Measurements from ENCODE around the gene SLC24A4.

Gene SLC24A4

GRCh38 chr14:92458136-92459029 lies 135.4 kb downstream of the SLC24A4 start:
- DNase-seq (ENCODE audit: low spot score), result no peak

DNA sequence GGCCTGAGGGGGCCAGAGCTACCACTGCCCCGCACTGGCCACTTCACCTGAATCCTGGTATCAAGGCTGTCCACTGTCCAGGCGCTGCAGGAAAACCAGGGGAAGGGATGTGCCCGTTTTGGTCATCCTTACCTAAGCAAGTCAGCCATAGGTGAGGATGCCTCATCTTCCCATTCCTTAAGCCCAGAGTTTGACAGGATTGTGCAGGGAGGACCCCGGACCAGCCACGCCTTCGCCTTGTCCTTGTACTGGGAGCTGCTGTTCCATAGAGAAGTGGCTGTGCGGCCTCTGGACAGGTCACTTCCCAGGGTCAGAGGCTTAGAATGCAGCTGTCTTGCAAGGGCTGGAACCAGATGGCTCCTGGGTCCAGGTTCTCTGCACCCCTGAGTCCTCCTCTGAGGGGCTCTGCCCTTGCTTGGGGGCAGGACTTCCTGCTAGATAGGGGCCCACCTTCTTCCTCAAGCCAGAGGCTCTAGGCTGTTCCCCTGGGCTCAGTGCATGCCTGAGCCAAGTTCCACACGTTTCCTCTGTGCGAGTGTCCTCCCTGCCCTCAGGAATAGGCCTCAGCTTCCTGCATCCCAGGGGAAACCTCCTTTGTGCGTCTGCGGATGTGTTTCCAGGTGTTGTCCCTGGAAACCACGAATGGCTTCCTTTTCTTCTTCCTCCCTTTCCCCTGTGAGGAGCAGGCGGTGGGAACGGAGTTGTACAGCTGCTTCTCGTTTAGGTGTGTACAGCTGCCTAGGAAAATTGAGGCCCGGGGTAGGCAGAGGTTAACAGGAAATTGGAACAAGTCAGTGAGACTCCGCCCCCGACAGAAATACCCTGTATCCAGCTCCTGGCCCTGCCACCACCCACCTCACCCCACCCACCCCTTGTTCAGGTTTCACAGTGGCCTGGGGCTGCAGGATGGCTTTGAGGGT lies 136.3 kb downstream of the SLC24A4 start:
- DNase-seq (ENCODE audit: low spot score), result no peak

DNA sequence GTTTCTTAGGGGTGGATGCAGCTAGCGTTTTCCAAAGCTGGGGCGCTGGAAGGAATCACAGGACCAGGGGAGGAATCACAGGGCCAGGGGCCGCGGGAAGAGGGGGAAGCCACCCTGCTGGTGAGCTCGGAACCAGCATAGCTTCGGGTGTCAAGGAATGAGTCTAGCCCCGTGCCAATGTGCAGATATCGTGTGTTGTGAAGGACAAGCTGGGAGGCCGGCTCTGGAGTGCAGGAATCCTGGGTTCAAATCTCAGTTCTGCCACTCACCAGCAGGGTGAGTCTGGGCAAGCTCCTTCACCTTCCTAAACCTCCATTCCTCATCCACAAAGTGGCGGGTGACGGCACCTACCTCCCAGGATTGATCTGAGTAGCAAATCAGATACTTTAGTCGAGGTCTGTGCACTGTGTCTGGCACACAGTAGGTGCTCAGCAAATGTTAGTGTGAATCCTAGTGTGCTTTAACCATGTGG lies 137.0 kb downstream of the SLC24A4 start:
- no peak for DNase-seq (ENCODE audit: low spot score)

DNA sequence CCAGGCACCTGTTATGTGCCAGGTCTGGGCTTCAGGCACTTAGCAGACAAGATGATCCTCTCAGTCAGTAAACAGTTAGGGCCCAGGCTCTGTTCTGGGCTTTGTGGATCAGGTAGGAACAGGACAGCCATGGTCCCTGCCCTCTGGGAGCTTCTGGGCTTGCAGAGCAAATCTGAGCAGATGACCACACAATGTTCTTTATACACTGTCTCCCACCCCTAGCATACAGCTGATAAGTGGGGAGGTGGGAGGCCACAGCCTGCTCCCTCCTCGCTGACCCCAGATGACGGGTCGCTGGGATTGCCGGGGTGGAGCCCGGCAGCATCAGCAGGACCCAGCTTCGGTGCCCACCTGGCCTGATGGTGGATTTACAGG lies 137.6 kb downstream of the SLC24A4 start:
- no peak for DNase-seq (ENCODE audit: low spot score)

DNA sequence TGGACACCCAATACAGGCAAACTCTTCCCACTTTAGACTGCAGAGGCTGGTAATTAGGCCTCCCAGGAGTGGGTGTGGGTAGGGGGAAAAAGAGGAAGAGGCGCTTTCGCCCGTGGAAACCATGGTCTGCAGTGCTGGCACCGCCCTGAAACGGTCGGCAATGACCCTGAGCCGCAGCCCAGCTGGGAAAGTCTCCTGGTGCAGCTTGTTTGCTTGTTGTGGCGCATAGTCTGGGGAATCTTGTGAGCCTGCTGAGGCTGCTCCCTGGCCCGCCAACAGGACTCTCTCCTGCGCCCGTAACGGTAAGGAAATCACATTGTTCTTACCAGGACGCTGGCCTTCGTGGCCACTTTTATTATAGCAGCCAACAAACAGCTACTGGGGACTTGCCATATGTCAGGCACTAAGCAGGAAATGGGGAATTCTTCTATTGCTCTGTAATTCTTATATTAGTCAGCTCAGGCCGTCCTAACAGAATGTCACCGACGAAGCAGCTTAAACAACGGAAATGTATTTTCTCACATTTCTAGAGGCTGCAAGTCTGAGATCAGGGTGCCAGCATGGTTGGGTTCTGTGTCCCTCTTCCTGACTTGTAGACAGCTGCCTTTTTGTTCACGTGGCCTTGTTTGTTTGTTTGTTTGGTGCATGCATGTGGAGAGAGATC lies 138.1 kb downstream of the SLC24A4 start:
- no peak for DNase-seq (ENCODE audit: low spot score)

DNA sequence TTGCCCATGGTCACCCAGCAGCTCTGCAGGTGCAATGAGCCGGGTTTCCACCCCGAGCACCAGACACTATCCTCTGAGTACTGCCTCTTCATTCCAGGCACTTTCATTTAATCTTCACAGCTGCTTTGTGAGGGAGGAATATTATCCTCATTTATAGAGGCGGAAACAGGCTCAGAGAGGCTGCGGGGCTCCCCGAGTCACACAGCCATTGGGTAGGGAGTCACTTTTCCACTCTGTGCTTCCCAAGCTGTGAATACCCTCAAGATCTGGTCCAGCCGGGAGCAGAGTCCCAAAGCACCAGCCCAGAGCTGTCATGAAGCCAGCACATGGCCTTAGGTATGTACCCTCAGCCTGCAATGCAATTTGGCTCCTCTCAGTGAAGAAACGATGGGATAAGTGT lies 138.9 kb downstream of the SLC24A4 start:
- no peak for DNase-seq (ENCODE audit: low spot score)

GRCh38 chr14:92462568-92462967 lies 139.6 kb downstream of the SLC24A4 start:
- no peak for DNase-seq (ENCODE audit: low spot score)

- DNase-seq (ENCODE audit: low spot score), result no peak
These were observed 140.2 kb downstream of the SLC24A4 start for GRCh38 chr14:92463141-92463540.

DNA sequence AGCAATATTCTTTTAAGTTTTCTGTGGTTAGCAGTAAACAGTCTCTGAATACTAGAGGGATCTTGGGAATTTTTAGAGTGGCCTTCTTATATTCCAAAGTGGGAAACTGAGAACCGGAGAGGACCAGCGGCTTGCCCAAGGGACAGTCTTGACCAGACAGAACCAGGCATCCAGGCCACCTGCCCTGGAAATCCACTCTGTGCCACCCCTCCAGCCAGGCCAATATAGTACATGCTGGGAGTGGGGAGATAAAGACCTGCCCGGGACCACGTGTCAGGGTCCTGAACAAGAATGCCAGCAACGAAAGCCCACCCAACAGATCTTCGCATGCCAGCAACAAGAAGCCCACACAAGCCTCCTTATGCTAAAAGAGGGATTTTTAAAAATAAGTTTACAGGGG lies 141.2 kb downstream of the SLC24A4 start:
- DNase-seq (ENCODE audit: low spot score), result no peak

GRCh38 chr14:92464716-92465115 lies 141.8 kb downstream of the SLC24A4 start:
- no peak for DNase-seq (ENCODE audit: low spot score)

GRCh38 chr14:92465353-92466055 lies 142.5 kb downstream of the SLC24A4 start:
- no peak for DNase-seq (ENCODE audit: low spot score)

GRCh38 chr14:92466059-92466458 lies 143.1 kb downstream of the SLC24A4 start:
- no peak for DNase-seq (ENCODE audit: low spot score)

GRCh38 chr14:92469515-92469914 lies 146.6 kb downstream of the SLC24A4 start:
- no peak for DNase-seq (ENCODE audit: low spot score)

DNA sequence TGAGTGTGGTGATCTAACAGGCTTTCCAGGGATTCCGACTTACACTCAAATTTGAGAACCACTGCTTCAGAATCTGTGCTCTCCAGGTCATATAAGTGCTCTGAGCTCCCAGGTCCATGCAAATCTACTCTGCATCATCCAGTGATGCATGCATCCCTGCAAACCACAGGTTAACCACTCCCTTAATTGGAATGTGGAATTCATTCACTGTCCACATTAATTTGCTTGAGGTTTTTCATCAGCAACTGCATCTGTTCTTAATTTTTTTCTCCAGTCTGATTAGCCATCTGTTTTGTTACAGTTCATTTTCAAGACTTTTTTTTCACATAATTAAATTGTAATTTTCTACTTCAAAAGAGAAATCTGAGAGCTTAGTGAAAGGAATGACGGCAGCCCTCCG lies 147.2 kb downstream of the SLC24A4 start:
- DNase-seq (ENCODE audit: low spot score), result no peak

- no peak for DNase-seq (ENCODE audit: low spot score)
These were observed 147.8 kb downstream of the SLC24A4 start for GRCh38 chr14:92470811-92471210.

DNA sequence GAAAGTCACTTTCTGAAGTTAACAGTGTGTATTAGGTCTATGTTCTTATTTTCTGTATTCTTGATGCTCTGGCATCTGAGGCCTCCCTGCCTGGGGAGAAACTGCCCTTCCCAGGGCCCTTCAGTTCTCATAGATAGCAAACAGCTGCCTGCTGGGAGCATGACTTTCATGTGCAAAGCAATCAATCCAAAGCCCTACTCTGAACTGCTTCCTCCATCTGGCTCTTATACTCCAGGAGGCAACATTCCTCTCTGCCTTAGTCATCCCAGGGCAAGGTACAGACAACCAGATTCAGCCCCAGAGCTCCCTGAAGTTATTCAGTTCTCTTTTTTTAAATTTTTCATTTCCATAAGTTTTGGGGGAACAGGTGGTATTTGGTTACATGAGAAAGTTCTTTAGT lies 149.0 kb downstream of the SLC24A4 start:
- no peak for DNase-seq (ENCODE audit: low spot score)

DNA sequence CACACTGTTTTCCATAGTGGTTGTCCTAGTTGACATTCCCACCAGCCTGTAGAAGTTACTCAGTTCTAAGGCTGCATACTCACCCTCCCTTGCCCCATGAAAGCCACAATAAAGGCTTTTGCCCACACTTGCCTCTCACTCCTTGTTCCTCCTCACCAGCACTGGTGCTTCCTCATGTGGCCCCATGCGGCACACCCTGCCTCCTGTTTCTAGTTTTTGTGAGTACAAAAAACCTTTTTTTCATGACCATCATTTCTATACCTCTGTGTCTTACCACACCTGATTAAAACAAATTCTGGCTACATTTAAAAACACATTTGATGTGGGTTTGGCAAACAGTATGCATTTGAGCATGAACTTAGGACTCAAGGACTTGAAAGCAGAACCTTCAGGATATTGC lies 149.9 kb downstream of the SLC24A4 start:
- no peak for DNase-seq (ENCODE audit: low spot score)

DNA sequence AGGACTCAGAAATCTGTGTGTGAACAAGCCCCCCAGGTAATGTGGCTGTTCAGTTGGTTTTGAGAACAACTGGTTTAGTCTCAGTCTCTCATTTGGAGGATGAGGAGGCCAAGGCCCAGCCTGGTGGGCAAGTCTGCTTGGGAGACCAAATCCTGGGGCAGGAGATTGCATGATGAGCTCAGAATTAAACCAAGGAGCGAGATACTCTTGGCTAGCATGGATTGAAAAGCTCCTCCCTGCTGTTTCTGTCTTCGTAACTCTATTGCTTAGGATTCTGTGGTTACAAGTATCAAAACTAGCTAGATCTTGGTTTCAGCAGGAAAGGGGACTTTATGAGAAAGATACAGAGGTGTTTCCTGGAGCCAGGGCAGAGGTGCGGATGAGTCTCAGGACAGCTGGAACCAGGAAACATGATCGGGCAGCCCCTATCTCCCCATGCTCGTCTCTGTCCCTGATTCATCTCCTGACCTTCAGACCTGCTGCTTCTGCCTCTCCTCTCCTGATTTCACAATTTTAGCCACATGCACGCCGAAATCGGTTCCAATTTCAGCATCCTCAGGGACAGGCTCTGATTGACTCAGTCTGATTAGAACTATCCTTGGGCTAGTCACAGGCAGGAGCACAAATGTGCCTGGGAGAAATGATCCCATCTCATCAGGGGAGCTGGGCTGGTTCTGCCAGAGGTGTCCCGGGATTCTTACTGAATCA lies 150.4 kb downstream of the SLC24A4 start:
- DNase-seq (ENCODE audit: low spot score), result no peak

DNA sequence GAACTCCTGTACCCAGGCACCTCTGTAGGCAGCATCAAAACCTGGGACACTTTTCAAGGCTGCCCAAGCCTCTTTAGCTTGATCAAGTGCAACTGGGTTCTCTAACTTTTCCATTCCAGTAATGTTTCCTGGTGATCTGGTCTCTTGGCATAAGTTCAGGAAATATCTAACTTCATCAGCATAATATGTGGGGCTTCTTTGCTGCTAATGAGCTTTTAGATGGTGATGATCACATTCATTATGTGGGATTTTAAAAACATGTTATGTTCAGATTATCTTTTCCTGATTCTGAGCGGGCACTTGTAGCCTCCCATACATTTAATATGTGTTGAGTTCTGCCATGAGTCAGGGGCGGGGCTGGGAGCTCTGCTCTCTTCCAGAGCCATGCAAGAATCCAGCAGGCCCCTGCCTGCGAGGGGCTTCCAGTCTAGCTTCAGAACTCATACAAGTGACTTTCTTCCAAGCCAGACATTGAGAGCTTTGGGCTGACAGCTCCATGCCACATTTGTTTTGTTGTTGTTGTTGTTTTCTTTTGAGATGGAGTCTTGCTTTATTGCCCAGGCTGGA lies 151.1 kb downstream of the SLC24A4 start:
- no peak for DNase-seq (ENCODE audit: low spot score)

GRCh38 chr14:92475037-92475436 lies 152.1 kb downstream of the SLC24A4 start:
- no peak for DNase-seq (ENCODE audit: low spot score)
